ENCODE results near the gene CHAC1. TPM values are rescaled to one million over a fixed set of nuclear protein-coding genes. Genes with fewer than 3 reads are reported as not detected.

Gene CHAC1
- total RNA-seq, 1 experiment from 2014 or later: 8.6 TPM

GRCh38 chr15:40969363-40969762 is 16.1 kb downstream of the CHAC1 start:
- Histone ChIP-seq H3K36me3 (ENCODE audit: low read depth) (no peaks in the 10 kb centered on the region), H3K4me2 (no peak overlapping the region), H3K27ac (no peak overlapping the region), H3K4me1 (replicated peaks; ENCODE audit: insufficient read depth) (no peaks in the 10 kb centered on the region), H3K79me2 (ENCODE audit: low read depth) (no peaks in the 10 kb centered on the region), H3K27me3 (ENCODE audit: insufficient read depth, low read depth) (no peaks in the 10 kb centered on the region), H4K20me1 (ENCODE audit: insufficient read depth) (no peaks in the 10 kb centered on the region), H3K9me2 (ENCODE audit: insufficient read depth) (no peaks in the 10 kb centered on the region), H3F3A (ENCODE audit: insufficient read depth, low read depth) (no peaks in the 10 kb centered on the region), H2AFZ (no peak overlapping the region), H3K4me3 (no peak overlapping the region), H3K9me3 (ENCODE audit: insufficient read depth, low read depth) (no peaks in the 10 kb centered on the region)
- no TSS peak for BruUV-seq (replicated peaks)
- CTCF ChIA-PET: interaction anchor here (0.6 kb wide), 1 partner anchor 27 kb away, joined by 3 read pairs; no protein-coding TSS in a partner anchor
- POLR2A ChIA-PET (ENCODE audit: unreplicated experiment): no interaction called here
- DNase-seq: no peak
- intact Hi-C loops (cut with micrococcal nuclease; ENCODE audit: unreplicated experiment): no loop called here
- TF ChIP-seq CTCF (conservative IDR thresholded peaks at IDR 0.05) (no peak), EZH2 (IDR thresholded peaks at IDR 0.05; ENCODE audit: low read depth) (no peak)

GRCh38 chr15:40974879-40975278 is 21.6 kb downstream of the CHAC1 start:
- Histone ChIP-seq H3F3A (ENCODE audit: insufficient read depth, low read depth) (no peaks in the 10 kb centered on the region), H3K4me2 (no peak overlapping the region), H2AFZ (no peak overlapping the region), H3K9me3 (ENCODE audit: insufficient read depth, low read depth) (no peaks in the 10 kb centered on the region), H3K79me2 (ENCODE audit: low read depth) (no peaks in the 10 kb centered on the region), H3K27ac (no peak overlapping the region), H3K4me3 (no peak overlapping the region), H3K9me2 (ENCODE audit: insufficient read depth) (no peaks in the 10 kb centered on the region), H3K4me1 (replicated peaks; ENCODE audit: insufficient read depth) (no peaks in the 10 kb centered on the region), H4K20me1 (ENCODE audit: insufficient read depth) (no peaks in the 10 kb centered on the region), H3K36me3 (ENCODE audit: low read depth) (no peaks in the 10 kb centered on the region), H3K27me3 (ENCODE audit: insufficient read depth, low read depth) (no peaks in the 10 kb centered on the region)
- CTCF ChIA-PET: interaction anchor here (0.5 kb wide), 1 partner anchor 349 kb away, joined by 5 read pairs; no protein-coding TSS in a partner anchor
- DNase-seq: no peak
- POLR2A ChIA-PET (ENCODE audit: unreplicated experiment): interaction anchor here (0.6 kb wide), 2 partner anchors 17 to 442 kb away, joined by 3 to 5 read pairs; no protein-coding TSS in a partner anchor
- TF ChIP-seq CTCF (conservative IDR thresholded peaks at IDR 0.05) (no peak), EZH2 (IDR thresholded peaks at IDR 0.05; ENCODE audit: low read depth) (no peak)
- intact Hi-C loops (cut with micrococcal nuclease; ENCODE audit: unreplicated experiment): no loop called here
- no TSS peak for BruUV-seq (replicated peaks)

GRCh38 chr15:40976819-40977218 is 23.5 kb downstream of the CHAC1 start:
- intact Hi-C loops (cut with micrococcal nuclease; ENCODE audit: unreplicated experiment): no loop called here
- Histone ChIP-seq H3K4me3 (no peak overlapping the region), H3K36me3 (ENCODE audit: low read depth) (no peaks in the 10 kb centered on the region; the same call in 1 of the 2 replicates), H3K27me3 (ENCODE audit: insufficient read depth, low read depth) (no peaks in the 10 kb centered on the region), H3K79me2 (ENCODE audit: low read depth) (no peaks in the 10 kb centered on the region), H3F3A (ENCODE audit: insufficient read depth, low read depth) (no peaks in the 10 kb centered on the region), H3K4me1 (replicated peaks; ENCODE audit: insufficient read depth) (no peaks in the 10 kb centered on the region), H3K9me2 (ENCODE audit: insufficient read depth) (no peaks in the 10 kb centered on the region), H3K4me2 (no peak overlapping the region), H2AFZ (no peak overlapping the region), H3K27ac (no peak overlapping the region), H4K20me1 (ENCODE audit: insufficient read depth) (no peaks in the 10 kb centered on the region), H3K9me3 (ENCODE audit: insufficient read depth, low read depth) (no peaks in the 10 kb centered on the region)
- ChIA-PET CTCF (no interaction called here), POLR2A (ENCODE audit: unreplicated experiment) (no interaction called here)
- no TSS peak for BruUV-seq (replicated peaks)
- no peak for DNase-seq
- TF ChIP-seq EZH2 (IDR thresholded peaks at IDR 0.05; ENCODE audit: low read depth) (no peak), CTCF (conservative IDR thresholded peaks at IDR 0.05) (no peak)

All from PC-9 (cell line).